Uterus (tissue), 2 donors: ENCODE data around the gene IER5.

Experiments
- POLR2A ChIP-seq, 2 donors: fragments of 450-650 bp; IDR thresholded peaks; one replicate each; pipeline ENCODE4 v1.6.1; 2016; ENCODE audit warnings: antibody characterized with exemption in 2 of 2, mild to moderate bottlenecking in 1 of 2, moderate library complexity in 1 of 2
- TF ChIP-seq, protein P1 (sequence below), 4 experiments: fragments of 200-600 bp in 2 of 4; fragments of 450-650 bp in 2 of 4; sonication (generic) in 2 of 4; IDR thresholded peaks; one replicate each; pipeline ENCODE4 v1.5.1; 2016 to 2019; ENCODE audit warnings: antibody characterized with exemption in 4 of 4, mild to moderate bottlenecking in 2 of 4, moderate library complexity in 1 of 4

DNA sequence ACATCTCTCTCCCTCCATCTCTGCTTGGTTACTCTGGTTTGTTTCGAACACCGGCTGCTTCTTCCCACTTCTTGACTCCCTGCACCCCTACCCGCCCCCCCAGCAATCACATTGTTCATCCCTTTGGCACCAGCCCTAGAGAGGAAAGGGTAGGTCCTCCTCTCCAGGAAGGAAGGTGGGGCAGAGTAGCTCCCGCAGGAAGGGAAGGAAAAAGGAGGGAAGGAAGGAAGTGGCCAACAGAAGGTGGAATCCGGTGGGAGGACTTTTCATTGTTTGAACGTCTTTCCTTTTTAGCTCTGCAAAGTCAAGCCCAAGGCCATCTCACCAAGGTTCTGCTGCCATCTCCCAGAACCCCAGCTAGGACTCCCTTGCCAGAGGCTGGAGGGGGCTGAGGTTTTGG lies 18.0 kb downstream of the IER5 start:
- TF ChIP-seq, protein P1, sequence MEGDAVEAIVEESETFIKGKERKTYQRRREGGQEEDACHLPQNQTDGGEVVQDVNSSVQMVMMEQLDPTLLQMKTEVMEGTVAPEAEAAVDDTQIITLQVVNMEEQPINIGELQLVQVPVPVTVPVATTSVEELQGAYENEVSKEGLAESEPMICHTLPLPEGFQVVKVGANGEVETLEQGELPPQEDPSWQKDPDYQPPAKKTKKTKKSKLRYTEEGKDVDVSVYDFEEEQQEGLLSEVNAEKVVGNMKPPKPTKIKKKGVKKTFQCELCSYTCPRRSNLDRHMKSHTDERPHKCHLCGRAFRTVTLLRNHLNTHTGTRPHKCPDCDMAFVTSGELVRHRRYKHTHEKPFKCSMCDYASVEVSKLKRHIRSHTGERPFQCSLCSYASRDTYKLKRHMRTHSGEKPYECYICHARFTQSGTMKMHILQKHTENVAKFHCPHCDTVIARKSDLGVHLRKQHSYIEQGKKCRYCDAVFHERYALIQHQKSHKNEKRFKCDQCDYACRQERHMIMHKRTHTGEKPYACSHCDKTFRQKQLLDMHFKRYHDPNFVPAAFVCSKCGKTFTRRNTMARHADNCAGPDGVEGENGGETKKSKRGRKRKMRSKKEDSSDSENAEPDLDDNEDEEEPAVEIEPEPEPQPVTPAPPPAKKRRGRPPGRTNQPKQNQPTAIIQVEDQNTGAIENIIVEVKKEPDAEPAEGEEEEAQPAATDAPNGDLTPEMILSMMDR (IDR thresholded peaks at IDR 0.05) = no peak
- TF ChIP-seq POLR2A (IDR thresholded peaks at IDR 0.05) = no peak
